Loucy (cell line): ENCODE results near the gene OBI1.

Experiments
- H2AFZ ChIP-seq: fragments of 200-600 bp; sonication (generic); 2 replicates; pipeline ENCODE4 v1.6.0; 2016; ENCODE audit warnings: antibody characterized with exemption, mild to moderate bottlenecking, low read length, moderate library complexity
- H3F3A ChIP-seq: fragments of 200-600 bp; 2 replicates; pipeline ENCODE4 v1.6.0; 2016; ENCODE audit warnings: antibody characterized with exemption, low read depth, mild to moderate bottlenecking
- H3K27me3 ChIP-seq: fragments of 200-600 bp; sonication (generic); 2 replicates; pipeline ENCODE4 v1.6.1; 2014; ENCODE audit warnings: low read length, mild to moderate bottlenecking; ENCODE audit not compliant: insufficient read depth, poor library complexity, severe bottlenecking
- H3K36me3 ChIP-seq: fragments of 200-600 bp; sonication (generic); 2 replicates; pipeline ENCODE4 v1.6.1; 2016; ENCODE audit warnings: low read length; ENCODE audit not compliant: insufficient read depth
- H3K4me1 ChIP-seq: fragments of 200-600 bp; sonication (generic); 2 replicates; pipeline ENCODE4 v1.5.1; 2014; ENCODE audit warnings: low read length, mild to moderate bottlenecking; ENCODE audit not compliant: insufficient read depth, poor library complexity, severe bottlenecking
- H3K4me2 ChIP-seq: fragments of 200-600 bp; sonication (generic); 2 replicates; pipeline ENCODE4 v1.6.0; 2014; ENCODE audit warnings: antibody characterized with exemption, low read length, low read depth, mild to moderate bottlenecking; ENCODE audit not compliant: poor library complexity, severe bottlenecking
- H3K4me3 ChIP-seq: fragments of 200-600 bp; sonication (generic); 2 replicates; pipeline ENCODE4 v1.5.1; 2014; ENCODE audit warnings: low read length, mild to moderate bottlenecking, mixed read lengths; ENCODE audit not compliant: poor library complexity, severe bottlenecking
- H3K79me2 ChIP-seq: fragments of 200-600 bp; sonication (generic); 2 replicates; pipeline ENCODE4 v1.6.1; 2014; ENCODE audit warnings: low read length; ENCODE audit not compliant: insufficient read depth
- H3K9ac ChIP-seq: fragments of 200-600 bp; sonication (generic); 2 replicates; pipeline ENCODE4 v1.6.0; 2014; ENCODE audit warnings: mild to moderate bottlenecking, low read depth, low read length, moderate library complexity; ENCODE audit not compliant: poor library complexity, severe bottlenecking
- H3K9me2 ChIP-seq: fragments of 200-600 bp; sonication (generic); replicated peaks from 2 replicates; pipeline ENCODE4 v1.6.1; 2016; ENCODE audit warnings: low read depth, low read length, mixed read lengths
- H3K9me3 ChIP-seq: fragments of 200-600 bp; sonication (generic); 2 replicates; pipeline ENCODE4 v1.6.1; 2014; ENCODE audit warnings: mild to moderate bottlenecking, antibody characterized with exemption, low read length, low read depth; ENCODE audit not compliant: insufficient read depth
- H4K20me1 ChIP-seq: fragments of 200-600 bp; sonication (generic); 2 replicates; pipeline ENCODE4 v1.6.0; 2014; ENCODE audit warnings: antibody characterized with exemption, low read length, mild to moderate bottlenecking; ENCODE audit not compliant: insufficient read depth, poor library complexity, severe bottlenecking
- EZH2phosphoT487 ChIP-seq: fragments of 200-600 bp; IDR thresholded peaks from 2 replicates; pipeline ENCODE4 v1.6.1; 2018; ENCODE audit warnings: antibody characterized with exemption, mild to moderate bottlenecking, moderate library complexity, borderline replicate concordance
- TF ChIP-seq, protein P1 (sequence below): fragments of 200-600 bp; sonication (generic); conservative IDR thresholded peaks from 2 replicates; pipeline ENCODE4 v1.5.1; 2014; ENCODE audit warnings: mild to moderate bottlenecking, antibody characterized with exemption, low read length

The OBI1 gene

DNA sequence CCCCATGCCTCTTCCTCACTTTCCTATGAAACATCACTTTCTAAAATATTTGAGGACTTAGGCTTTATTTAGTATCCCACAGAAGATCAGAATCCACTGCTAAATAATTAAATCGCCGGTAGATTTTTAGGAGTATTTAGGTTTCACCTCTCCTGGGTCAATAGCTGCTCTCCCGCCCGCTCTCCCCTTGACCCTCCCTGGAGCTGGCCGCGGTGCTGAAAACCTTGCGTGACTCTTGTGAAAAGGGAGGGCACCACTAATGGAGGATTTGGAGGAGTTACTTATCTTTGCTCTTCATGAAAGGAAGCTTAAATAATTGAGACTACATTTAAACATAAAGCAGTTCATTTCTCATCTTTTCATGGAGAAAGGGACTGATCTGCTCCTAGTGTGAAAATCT lies 69.7 kb downstream of the OBI1 start:
- Histone ChIP-seq H2AFZ (no peak overlapping the region), H3K9me2 (no peaks in the 10 kb centered on the region), H3K79me2 (no peaks in the 10 kb centered on the region), H4K20me1 (no peaks in the 10 kb centered on the region), H3K9ac (no peak overlapping the region), H3K4me1 (no peaks in the 10 kb centered on the region), H3K4me3 (no peak overlapping the region), H3K4me2 (no peak overlapping the region), H3K36me3 (no peaks in the 10 kb centered on the region), H3F3A (no peaks in the 10 kb centered on the region), H3K9me3 (no peaks in the 10 kb centered on the region), H3K27me3 (no peaks in the 10 kb centered on the region)
- TF ChIP-seq, protein P1, sequence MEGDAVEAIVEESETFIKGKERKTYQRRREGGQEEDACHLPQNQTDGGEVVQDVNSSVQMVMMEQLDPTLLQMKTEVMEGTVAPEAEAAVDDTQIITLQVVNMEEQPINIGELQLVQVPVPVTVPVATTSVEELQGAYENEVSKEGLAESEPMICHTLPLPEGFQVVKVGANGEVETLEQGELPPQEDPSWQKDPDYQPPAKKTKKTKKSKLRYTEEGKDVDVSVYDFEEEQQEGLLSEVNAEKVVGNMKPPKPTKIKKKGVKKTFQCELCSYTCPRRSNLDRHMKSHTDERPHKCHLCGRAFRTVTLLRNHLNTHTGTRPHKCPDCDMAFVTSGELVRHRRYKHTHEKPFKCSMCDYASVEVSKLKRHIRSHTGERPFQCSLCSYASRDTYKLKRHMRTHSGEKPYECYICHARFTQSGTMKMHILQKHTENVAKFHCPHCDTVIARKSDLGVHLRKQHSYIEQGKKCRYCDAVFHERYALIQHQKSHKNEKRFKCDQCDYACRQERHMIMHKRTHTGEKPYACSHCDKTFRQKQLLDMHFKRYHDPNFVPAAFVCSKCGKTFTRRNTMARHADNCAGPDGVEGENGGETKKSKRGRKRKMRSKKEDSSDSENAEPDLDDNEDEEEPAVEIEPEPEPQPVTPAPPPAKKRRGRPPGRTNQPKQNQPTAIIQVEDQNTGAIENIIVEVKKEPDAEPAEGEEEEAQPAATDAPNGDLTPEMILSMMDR = no peak
- no peak for TF ChIP-seq EZH2phosphoT487

- no peaks in the 10 kb centered on the region for H3K27me3 ChIP-seq
- no peaks in the 10 kb centered on the region for H3K9me2 ChIP-seq
- H3K9ac ChIP-seq = no peak overlapping the region
- H3K4me2 ChIP-seq = no peak overlapping the region
- no peaks in the 10 kb centered on the region for H3K4me1 ChIP-seq
- no peak overlapping the region for H3K4me3 ChIP-seq
- no peaks in the 10 kb centered on the region for H3F3A ChIP-seq
- no peak overlapping the region for H2AFZ ChIP-seq
- TF ChIP-seq EZH2phosphoT487 = no peak
- TF ChIP-seq, protein P1 = no peak
- H3K9me3 ChIP-seq = no peaks in the 10 kb centered on the region
- no peaks in the 10 kb centered on the region for H3K36me3 ChIP-seq
- H4K20me1 ChIP-seq = no peaks in the 10 kb centered on the region
- no peaks in the 10 kb centered on the region for H3K79me2 ChIP-seq
Measured at GRCh38 chr13:78587395-78587794, 71.6 kb downstream of the OBI1 start.

DNA sequence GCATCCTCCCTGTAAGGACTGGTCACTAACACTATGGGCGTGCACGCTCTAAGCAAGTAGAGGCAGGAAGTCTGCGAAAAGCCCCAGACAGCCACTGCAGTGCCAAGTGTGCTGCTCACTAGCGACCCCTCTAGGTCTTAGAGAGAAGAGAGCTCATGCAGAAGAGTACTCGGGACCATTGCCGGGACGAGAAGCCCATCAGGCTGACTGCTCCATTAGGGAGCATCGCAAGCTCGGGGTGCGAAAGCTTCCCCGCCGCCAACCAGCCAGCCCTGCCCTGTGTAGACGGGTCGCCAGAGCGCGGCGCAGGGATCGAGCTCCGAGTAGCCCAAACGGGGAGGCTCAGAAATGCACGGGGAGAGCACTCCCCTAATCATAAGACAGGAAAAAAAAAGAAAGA lies 72.2 kb downstream of the OBI1 start:
- H3K4me3 ChIP-seq = no peak overlapping the region
- no peaks in the 10 kb centered on the region for H4K20me1 ChIP-seq

More for the DNA sequence above, 72.2 kb downstream of the OBI1 start:
- Histone ChIP-seq H2AFZ (no peak overlapping the region), H3K36me3 (no peaks in the 10 kb centered on the region), H3K9ac (no peak overlapping the region), H3K9me2 (no peaks in the 10 kb centered on the region), H3K9me3 (no peaks in the 10 kb centered on the region), H3K4me2 (no peak overlapping the region), H3F3A (no peaks in the 10 kb centered on the region), H3K79me2 (no peaks in the 10 kb centered on the region), H3K27me3 (no peaks in the 10 kb centered on the region), H3K4me1 (no peaks in the 10 kb centered on the region)
- TF ChIP-seq, protein P1 = peak; percentile 54
- TF ChIP-seq EZH2phosphoT487 = no peak
